Esophagus squamous epithelium (tissue), 5 donors: ENCODE results near the gene PARD3B. TPM values are rescaled to one million over a fixed set of nuclear protein-coding genes. Genes with fewer than 3 reads are reported as not detected.

Experiments used
- DNase-seq: peaks from one replicate; lab custom pipeline; 2025; lab: John Stamatoyannopoulos, UW
- H3K27ac ChIP-seq, 4 donors: fragments of 200-600 bp; sonication (generic); one replicate each; pipeline ENCODE4 v1.5.1; 2016 to 2019; ENCODE audit warnings: mild to moderate bottlenecking in 1 of 4
- H3K27me3 ChIP-seq, 4 donors: fragments of 200-600 bp; sonication (generic); 1 replicate in 3 of 4; 2 replicates in 1 of 4; pipeline versions ENCODE4 v1.5.1 to v1.6.0; 2017 to 2021; ENCODE audit warnings: antibody characterized with exemption in 1 of 4
- H3K36me3 ChIP-seq, 3 donors: fragments of 200-600 bp; sonication (generic); one replicate each; pipeline ENCODE4 v1.5.1; 2016 to 2019
- H3K4me1 ChIP-seq, 3 donors: fragments of 200-600 bp; sonication (generic); one replicate each; pipeline ENCODE4 v1.5.1; 2017 to 2019
- H3K4me3 ChIP-seq, 4 donors: fragments of 200-600 bp; sonication (generic); 1 replicate in 3 of 4; 2 replicates in 1 of 4; pipeline ENCODE4 v1.5.1; 2016 to 2019; ENCODE audit warnings: mild to moderate bottlenecking in 2 of 4, moderate library complexity in 1 of 4
- H3K9me3 ChIP-seq, 3 donors: fragments of 200-600 bp; sonication (generic); one replicate each; pipeline ENCODE4 v1.5.1; 2016 to 2019
- CTCF ChIP-seq, 6 experiments: fragments of 450-650 bp in 4 of 6; fragments of 200-600 bp in 2 of 6; sonication (generic) in 2 of 6; IDR thresholded peaks; one replicate each; pipeline ENCODE4 v1.5.1; 2016 to 2019; ENCODE audit warnings: antibody characterized with exemption in 6 of 6, mild to moderate bottlenecking in 4 of 6, moderate library complexity in 4 of 6
- POLR2A ChIP-seq, 4 donors: fragments of 450-650 bp; IDR thresholded peaks; one replicate each; pipeline ENCODE4 v1.6.1; 2017; ENCODE audit warnings: antibody characterized with exemption in 4 of 4, mild to moderate bottlenecking in 4 of 4, moderate library complexity in 3 of 4
- WGBS, 2 donors: methylation state at CpG; one replicate each; pipeline ENCODE4 v1.1.5; 2018; 5-methylcytosine and 5-hydroxymethylcytosine counted together
- intact Hi-C: fragments of 100-400 bp; cut with DNase I; formaldehyde crosslinking; loops from one replicate; pipeline ENCODE4 v1.15.0; 2022
- total RNA-seq, 4 donors: library from RNA; depleted of rRNA; stranded (reverse); fragments of >200 nt; gene quantifications; one replicate each; pipeline ENCODE4 v1.1.0, GENCODE V29; 2016
- donor health status: DM: yes; HTN: yes; CAD: no.

Gene PARD3B
- total RNA-seq, 4 donors from 2014 or later: 2.4 to 15.8 (median 4.3) TPM

DNA sequence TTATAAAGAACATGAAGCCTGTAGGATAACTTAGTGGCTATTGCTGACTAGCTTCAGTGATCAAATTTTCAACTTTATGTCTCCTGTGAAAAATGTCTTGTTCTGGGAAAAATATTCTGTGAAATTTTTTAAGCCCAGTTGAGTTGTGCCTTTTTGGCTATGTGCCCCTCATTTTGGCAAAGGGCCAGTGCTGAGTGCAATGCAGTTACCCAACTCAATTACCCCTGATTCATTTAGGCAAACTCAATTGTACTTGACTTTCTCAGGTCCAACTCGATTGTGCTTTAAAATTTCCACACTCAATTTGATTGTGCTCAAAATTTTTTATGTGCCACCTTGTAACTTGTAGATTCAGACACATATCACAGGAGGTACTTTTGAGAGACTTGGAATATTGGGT lies 588.3 kb downstream of the PARD3B start:
- Histone ChIP-seq H3K4me1 (no peaks in the 10 kb centered on the region), H3K4me3 (no peak overlapping the region), H3K27ac (no peak overlapping the region), H3K36me3 (no peaks in the 10 kb centered on the region), H3K27me3 (no peaks in the 10 kb centered on the region), H3K9me3 (no peaks in the 10 kb centered on the region)
- 86 to 89% methylated on average over 1 of the region's 1 CpG for WGBS, 2 donors
- TF ChIP-seq CTCF (IDR thresholded peaks at IDR 0.05) (no peak), POLR2A (IDR thresholded peaks at IDR 0.05) (no peak)
- no peak for DNase-seq
- intact Hi-C loops: no loop called here

GRCh38 chr2:205138735-205139134 lies 593.5 kb downstream of the PARD3B start:
- TF ChIP-seq POLR2A (IDR thresholded peaks at IDR 0.05): no peak
- TF ChIP-seq CTCF (IDR thresholded peaks at IDR 0.05): no peak
- H3K4me1 ChIP-seq: no peaks in the 10 kb centered on the region
- H3K36me3 ChIP-seq: no peaks in the 10 kb centered on the region
- no peaks in the 10 kb centered on the region for H3K9me3 ChIP-seq
- no peaks in the 10 kb centered on the region for H3K27me3 ChIP-seq
- no peak for DNase-seq
- H3K27ac ChIP-seq: no peak overlapping the region
- 73 to 100% methylated on average over 2 of the region's 2 CpGs for WGBS, 2 donors
- no peak overlapping the region for H3K4me3 ChIP-seq
- intact Hi-C loops: no loop called here

DNA sequence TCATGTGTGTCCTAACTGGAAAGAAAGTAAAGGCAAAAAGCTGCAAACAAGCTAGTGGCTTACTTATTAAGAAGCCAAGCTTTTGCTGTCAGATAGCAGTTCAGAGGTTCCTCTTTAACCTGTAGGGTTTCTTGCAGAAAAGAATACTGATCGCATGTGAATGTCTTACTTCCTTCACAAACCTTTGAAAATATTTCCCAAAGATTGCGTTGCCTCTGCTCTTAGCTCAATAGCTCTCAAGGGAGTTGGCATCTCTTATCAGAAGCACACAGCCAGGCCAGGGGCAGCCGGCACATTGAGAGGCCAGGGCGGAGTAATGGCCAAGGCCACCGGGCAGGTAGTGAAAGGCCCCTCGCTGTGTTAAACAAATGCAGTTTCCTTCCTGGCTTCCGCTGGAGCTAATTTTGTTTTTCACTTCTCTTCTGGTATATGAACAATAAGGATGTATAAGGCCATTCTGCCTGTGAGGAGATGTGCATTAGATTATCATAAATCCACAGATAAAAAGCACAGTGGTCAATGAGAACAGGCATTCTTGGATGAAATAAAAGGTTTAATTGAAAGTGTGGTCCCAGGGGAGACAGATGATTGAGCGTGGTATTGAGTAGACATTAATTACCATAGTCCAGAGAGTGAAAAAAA lies 594.7 kb downstream of the PARD3B start:
- no peaks in the 10 kb centered on the region for H3K9me3 ChIP-seq
- H3K36me3 ChIP-seq: no peaks in the 10 kb centered on the region
- H3K27me3 ChIP-seq: no peaks in the 10 kb centered on the region
- H3K4me1 ChIP-seq: no peaks in the 10 kb centered on the region
- WGBS, 2 donors: 41 to 56% methylated on average over 8 of the region's 8 CpGs
- DNase-seq: no peak
- H3K4me3 ChIP-seq: no peak overlapping the region
- TF ChIP-seq CTCF (IDR thresholded peaks at IDR 0.05) (no peak), POLR2A (IDR thresholded peaks at IDR 0.05) (no peak)
- no peak overlapping the region for H3K27ac ChIP-seq
- intact Hi-C loops: no loop called here

- intact Hi-C loops: no loop called here
- H3K27ac ChIP-seq: no peak overlapping the region
- 96 to 100% methylated on average over 1 of the region's 1 CpG for WGBS, 2 donors
- no peaks in the 10 kb centered on the region for H3K27me3 ChIP-seq
- H3K9me3 ChIP-seq: no peaks in the 10 kb centered on the region
- no peaks in the 10 kb centered on the region for H3K4me1 ChIP-seq
- TF ChIP-seq POLR2A (IDR thresholded peaks at IDR 0.05) (no peak), CTCF (IDR thresholded peaks at IDR 0.05) (no peak)
- H3K4me3 ChIP-seq: no peak overlapping the region
- no peak for DNase-seq
- no peaks in the 10 kb centered on the region for H3K36me3 ChIP-seq
These were observed 596.1 kb downstream of the PARD3B start for GRCh38 chr2:205141381-205141780.

GRCh38 chr2:205145888-205146287 lies 600.6 kb downstream of the PARD3B start:
- TF ChIP-seq CTCF (IDR thresholded peaks at IDR 0.05): no peak
- TF ChIP-seq POLR2A (IDR thresholded peaks at IDR 0.05): no peak
- H3K27me3 ChIP-seq: no peaks in the 10 kb centered on the region
- H3K4me3 ChIP-seq: no peak overlapping the region
- H3K9me3 ChIP-seq: no peaks in the 10 kb centered on the region
- H3K27ac ChIP-seq: no peak overlapping the region
- H3K4me1 ChIP-seq: no peaks in the 10 kb centered on the region
- intact Hi-C loops: no loop called here
- no peaks in the 10 kb centered on the region for H3K36me3 ChIP-seq
- WGBS, 2 donors: 93 to 96% methylated on average over 4 to 6 of the region's 6 CpGs
- DNase-seq: no peak
